K562 (cell line): ENCODE data around the gene TYW1. TPM values are rescaled to one million over a fixed set of nuclear protein-coding genes. Genes with fewer than 3 reads are reported as not detected.
A peak's percentile ranks its signal among the peaks of the same experiment; 100 is the strongest.

ENCODE experiments used
- ADNP ChIP-seq: fragments of 200-800 bp; sonication (Bioruptor generic); IDR thresholded peaks from 2 replicates; pipeline ENCODE4 v1.6.1; 2016; ENCODE audit warnings: missing genetic modification characterization, missing compliant biosample characterization
- ATF1 ChIP-seq, 2 experiments: fragments of 450-650 bp in 1 of 2; IDR thresholded peaks; 2 replicates each; pipeline ENCODE4 v1.6.1; 2016; ENCODE audit warnings: missing compliant biosample characterization in 1 of 2, missing genetic modification characterization in 1 of 2
- BHLHE40 ChIP-seq: IDR thresholded peaks from 2 replicates; pipeline ENCODE4 v1.6.1; 2011; ENCODE audit warnings: low read length, improper control_type of control experiment
- CBX2 ChIP-seq: fragments of 200-600 bp; sonication (generic); IDR thresholded peaks from one replicate; pipeline ENCODE4 v1.6.1; 2012; ENCODE audit warnings: mild to moderate bottlenecking, low read length, inconsistent platforms; ENCODE audit not compliant: insufficient read depth, poor library complexity, severe bottlenecking
- DDX20 ChIP-seq: fragments of 450-650 bp; IDR thresholded peaks from 2 replicates; pipeline ENCODE4 v1.6.1; 2016; ENCODE audit warnings: missing genetic modification characterization, low read depth, mild to moderate bottlenecking, missing compliant biosample characterization, moderate library complexity
- E2F6 ChIP-seq, 2 experiments: IDR thresholded peaks; 2 replicates each; pipeline ENCODE4 v1.6.1; 2011; ENCODE audit warnings: borderline replicate concordance in 1 of 2, control low read depth in 1 of 2, low read depth in 1 of 2, low read length in 1 of 2, mild to moderate bottlenecking in 1 of 2, mixed read lengths in 1 of 2, moderate library complexity in 1 of 2; ENCODE audit not compliant: insufficient read depth in 1 of 2, insufficient read length in 1 of 2, poor library complexity in 1 of 2, severe bottlenecking in 1 of 2; ENCODE audit errors: extremely low read depth in 1 of 2
- EGR1 ChIP-seq: fragments of 450-650 bp; conservative IDR thresholded peaks from 2 replicates; pipeline ENCODE4 v1.6.1; 2017; ENCODE audit warnings: mild to moderate bottlenecking
- ETV5 ChIP-seq: sonication (generic); formaldehyde crosslinking; IDR thresholded peaks from 2 replicates; pipeline ENCODE4 v1.4.0; 2020; ENCODE audit warnings: low read depth, mild to moderate bottlenecking, missing genetic modification reagents
- GABPA ChIP-seq: fragments of 200-800 bp; sonication (Bioruptor generic); conservative IDR thresholded peaks from 2 replicates; pipeline ENCODE4 v1.6.1; 2016; ENCODE audit warnings: low read depth, missing genetic modification characterization, missing compliant biosample characterization
- KLF16 ChIP-seq: IDR thresholded peaks from 2 replicates; pipeline ENCODE4 v1.6.1; 2016; ENCODE audit warnings: antibody characterized with exemption
- L3MBTL2 ChIP-seq: fragments of 450-650 bp; IDR thresholded peaks from 2 replicates; pipeline ENCODE4 v1.6.1; 2016; ENCODE audit warnings: mild to moderate bottlenecking, moderate library complexity
- LARP7 ChIP-seq: fragments of 450-650 bp; IDR thresholded peaks from 2 replicates; pipeline ENCODE4 v1.6.1; 2016
- MCM2 ChIP-seq: fragments of 450-650 bp; IDR thresholded peaks from 2 replicates; pipeline ENCODE4 v1.6.1; 2017; ENCODE audit warnings: low read depth, mild to moderate bottlenecking
- NBN ChIP-seq: fragments of 450-650 bp; IDR thresholded peaks from 2 replicates; pipeline ENCODE4 v1.6.1; 2016; ENCODE audit warnings: low read depth, mild to moderate bottlenecking
- NCOR1 ChIP-seq: fragments of 450-650 bp; IDR thresholded peaks from 2 replicates; pipeline ENCODE4 v1.6.1; 2016; ENCODE audit warnings: mild to moderate bottlenecking, moderate library complexity
- NFRKB ChIP-seq: fragments of 450-650 bp; IDR thresholded peaks from 2 replicates; pipeline ENCODE4 v1.6.1; 2016; ENCODE audit warnings: low read depth
- POLR3A ChIP-seq: IDR thresholded peaks from 2 replicates; pipeline ENCODE4 v1.6.1; 2011; ENCODE audit warnings: borderline replicate concordance, mild to moderate bottlenecking, moderate library complexity; ENCODE audit not compliant: insufficient read length, insufficient read depth; ENCODE audit errors: extremely low read depth
- PYGO2 ChIP-seq: fragments of 450-650 bp; IDR thresholded peaks from 2 replicates; pipeline ENCODE4 v1.6.1; 2016; ENCODE audit warnings: mild to moderate bottlenecking, missing genetic modification characterization, moderate library complexity, missing compliant biosample characterization
- SIX5 ChIP-seq, 2 experiments: IDR thresholded peaks; 2 replicates each; pipeline ENCODE4 v1.6.1; 2011; ENCODE audit warnings: low read length in 2 of 2, borderline replicate concordance in 1 of 2, low read depth in 1 of 2, mild to moderate bottlenecking in 1 of 2, moderate library complexity in 1 of 2; ENCODE audit not compliant: insufficient read depth in 1 of 2
- SMAD1 ChIP-seq: fragments of 150-350 bp; IDR thresholded peaks from 2 replicates; pipeline ENCODE4 v1.6.1; 2014; ENCODE audit warnings: low read length, low read depth; ENCODE audit not compliant: partially characterized antibody
- U2AF1 ChIP-seq: fragments of 200-400 bp; formaldehyde crosslinking; optimal IDR thresholded peaks from 2 replicates; pipeline ENCODE3; 2017; ENCODE audit warnings: mild to moderate bottlenecking, low read depth, low read length, moderate library complexity
- XRCC3 ChIP-seq: fragments of 450-650 bp; IDR thresholded peaks from 2 replicates; pipeline ENCODE4 v1.6.1; 2017; ENCODE audit warnings: mild to moderate bottlenecking, moderate library complexity
- ZBTB1 ChIP-seq: sonication (generic); formaldehyde crosslinking; IDR thresholded peaks from 2 replicates; pipeline ENCODE4 v1.8.1; 2023; ENCODE audit warnings: missing genetic modification reagents, low read depth, mild to moderate bottlenecking, borderline replicate concordance
- ZFX ChIP-seq: sonication (generic); formaldehyde crosslinking; IDR thresholded peaks from 2 replicates; pipeline ENCODE4 v1.8.0; 2022; ENCODE audit warnings: mild to moderate bottlenecking, missing genetic modification reagents, moderate library complexity
- ZNF395 ChIP-seq: fragments of 200-800 bp; sonication (Bioruptor generic); IDR thresholded peaks from 2 replicates; pipeline ENCODE4 v1.6.1; 2017; ENCODE audit warnings: missing genetic modification characterization, missing compliant biosample characterization
- ZNF76 ChIP-seq: fragments of 250-450 bp; sonication (Bioruptor Pico); IDR thresholded peaks from 2 replicates; pipeline ENCODE4 v1.4.0; 2020; ENCODE audit warnings: mild to moderate bottlenecking, moderate library complexity, borderline replicate concordance
- ZNF766 ChIP-seq: fragments of 200-800 bp; sonication (Bioruptor generic); conservative IDR thresholded peaks from 2 replicates; pipeline ENCODE4 v1.6.1; 2016; ENCODE audit warnings: missing genetic modification characterization, missing compliant biosample characterization
- polyA plus RNA-seq, 8 experiments: library from polyadenylated mRNA; depleted of rRNA in 4 of 8; stranded (reverse) in 5 of 8; unstranded in 3 of 8; fragments of >200 nt; fragmentation: Nextera tagmentation in 2 of 8; fragmentation: Illumina TruSeq in 1 of 8; extraction: Ambion mirVana in 2 of 8; extraction: Trizol in 1 of 8; gene quantifications; 2 replicates each; pipeline versions ENCODE4 v1.2.1 to v1.2.3, GENCODE V29; 2011 to 2014; ENCODE audit warnings: inconsistent platforms in 1 of 8, missing spikeins in 1 of 8
- total RNA-seq, 7 experiments: library from RNA; depleted of rRNA in 6 of 7; stranded (reverse); fragments of >200 nt in 6 of 7; fragmentation: Illumina TruSeq in 2 of 7; extraction: Trizol in 2 of 7; gene quantifications; 2 replicates each; pipeline versions ENCODE4 v1.2.1 to v1.2.3, GENCODE V29; 2011 to 2021; ENCODE audit warnings: low replicate concordance in 1 of 7

The TYW1 gene
- total and polyA plus RNA-seq, 9 of the 15 experiments (the other 6 are each of a cell fraction or from before 2014, with no cell fraction given): 17.4 to 32.0 (median 26.2) TPM

- no peak for TF ChIP-seq ZFX (CRISPR knock-in tag)
- no peak for TF ChIP-seq EGR1
- no peak for TF ChIP-seq ADNP (tag)
- 0 out of 2 replicates have a peak, but pooled peaks have one; percentile 39 for TF ChIP-seq L3MBTL2
- no peak for TF ChIP-seq ETV5 (CRISPR knock-in tag)
- TF ChIP-seq ZNF76 (CRISPR knock-in tag): no peak
- TF ChIP-seq U2AF1: no peak
- no peak for TF ChIP-seq PYGO2 (tag)
- TF ChIP-seq E2F6 (IDR thresholded peaks at IDR 0.05; ENCODE audit: borderline replicate concordance in 1 of 2, extremely low read depth in 1 of 2, insufficient read depth in 1 of 2, insufficient read length in 1 of 2, low read depth in 1 of 2, low read length in 1 of 2, poor library complexity in 1 of 2, severe bottlenecking in 1 of 2): no peak
- no peak for TF ChIP-seq SMAD1
- no peak for TF ChIP-seq ZBTB1 (CRISPR knock-in tag)
- peak; percentile 61; the same call in 1 of the 2 replicates for TF ChIP-seq NFRKB
- no peak for TF ChIP-seq LARP7
- TF ChIP-seq DDX20: 0 out of 2 replicates have a peak, but pooled peaks have one; percentile 13
- no peak; the same call in 1 of the 2 replicates for TF ChIP-seq KLF16
- 0 out of 2 replicates have a peak, but pooled peaks have one; percentile 29 for TF ChIP-seq ZNF395 (CRISPR knock-in tag)
- TF ChIP-seq CBX2: no peak
- TF ChIP-seq SIX5 (IDR thresholded peaks at IDR 0.05; ENCODE audit: borderline replicate concordance in 1 of 2, insufficient read depth in 1 of 2, low read depth in 1 of 2, low read length in 2 of 2): no peak
- TF ChIP-seq GABPA (tag): peak; percentile 76
- peak; percentile 76 for TF ChIP-seq NCOR1
- TF ChIP-seq ATF1 (CRISPR knock-in tag; IDR thresholded peaks at IDR 0.05): no peak
- peak; percentile 41 for TF ChIP-seq ATF1 (tag; IDR thresholded peaks at IDR 0.05)
- no peak for TF ChIP-seq XRCC3
- TF ChIP-seq BHLHE40: no peak
- TF ChIP-seq MCM2: no peak
- peak; percentile 74; the same call in 1 of the 2 replicates for TF ChIP-seq NBN
- peak; percentile 64 for TF ChIP-seq ZNF766 (CRISPR knock-in tag)
- TF ChIP-seq POLR3A: no peak
These were observed 23.1 kb downstream of the TYW1 start (continued) for GRCh38 chr7:67019562-67020390.
